ENCODE measurements around the gene MRPL10.
A peak's percentile ranks its signal among the peaks of the same experiment; 100 is the strongest.

MRPL10 gene

DNA sequence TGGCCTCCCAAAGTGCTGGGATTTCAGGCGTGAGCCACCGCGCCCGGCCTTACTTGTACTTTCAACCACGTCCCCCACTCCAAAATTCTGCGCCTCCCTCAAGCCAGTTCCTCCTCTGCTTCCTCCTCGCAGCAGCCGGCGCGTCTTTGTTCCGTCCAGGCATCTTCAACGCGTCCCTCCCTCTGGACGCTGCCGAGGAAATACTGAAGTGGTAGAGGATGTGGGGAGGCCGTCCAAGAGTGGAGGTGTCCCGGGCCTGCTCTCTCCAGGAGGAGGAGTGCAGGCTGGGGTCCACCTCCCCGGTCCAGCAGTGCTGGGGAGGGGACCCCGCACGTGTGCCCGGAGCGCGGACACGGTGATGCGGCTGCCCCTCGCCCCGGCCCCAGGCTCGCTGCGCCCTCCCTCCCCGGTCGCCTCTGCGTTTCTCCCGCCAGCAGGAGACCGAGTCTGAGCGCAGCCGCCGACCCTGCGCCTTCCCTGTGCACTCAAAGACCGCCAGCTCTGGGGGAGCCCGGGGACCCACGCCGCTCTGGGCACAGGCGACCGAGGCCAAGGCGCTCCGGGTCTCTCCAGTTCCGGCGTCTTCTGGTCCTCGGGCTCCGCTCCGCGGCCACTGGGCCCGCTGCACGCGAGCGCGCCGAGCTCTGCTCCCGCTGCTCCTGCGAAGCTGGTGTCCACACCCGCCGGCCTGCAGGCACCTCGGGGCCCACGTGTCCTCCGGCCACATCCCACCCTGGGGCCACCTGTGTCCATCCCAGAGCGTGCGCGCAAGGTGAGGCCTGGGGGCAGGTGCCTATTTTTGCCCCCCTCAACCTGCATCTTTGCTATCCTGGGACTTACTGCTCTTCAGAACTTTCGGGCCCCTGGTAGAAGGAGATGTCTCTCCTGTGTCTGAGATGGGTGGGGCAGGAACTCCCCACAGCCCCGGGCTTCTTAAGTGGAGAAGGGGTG lies 41.5 kb downstream of the MRPL10 start (continued):
- TF ChIP-seq, protein P1, sequence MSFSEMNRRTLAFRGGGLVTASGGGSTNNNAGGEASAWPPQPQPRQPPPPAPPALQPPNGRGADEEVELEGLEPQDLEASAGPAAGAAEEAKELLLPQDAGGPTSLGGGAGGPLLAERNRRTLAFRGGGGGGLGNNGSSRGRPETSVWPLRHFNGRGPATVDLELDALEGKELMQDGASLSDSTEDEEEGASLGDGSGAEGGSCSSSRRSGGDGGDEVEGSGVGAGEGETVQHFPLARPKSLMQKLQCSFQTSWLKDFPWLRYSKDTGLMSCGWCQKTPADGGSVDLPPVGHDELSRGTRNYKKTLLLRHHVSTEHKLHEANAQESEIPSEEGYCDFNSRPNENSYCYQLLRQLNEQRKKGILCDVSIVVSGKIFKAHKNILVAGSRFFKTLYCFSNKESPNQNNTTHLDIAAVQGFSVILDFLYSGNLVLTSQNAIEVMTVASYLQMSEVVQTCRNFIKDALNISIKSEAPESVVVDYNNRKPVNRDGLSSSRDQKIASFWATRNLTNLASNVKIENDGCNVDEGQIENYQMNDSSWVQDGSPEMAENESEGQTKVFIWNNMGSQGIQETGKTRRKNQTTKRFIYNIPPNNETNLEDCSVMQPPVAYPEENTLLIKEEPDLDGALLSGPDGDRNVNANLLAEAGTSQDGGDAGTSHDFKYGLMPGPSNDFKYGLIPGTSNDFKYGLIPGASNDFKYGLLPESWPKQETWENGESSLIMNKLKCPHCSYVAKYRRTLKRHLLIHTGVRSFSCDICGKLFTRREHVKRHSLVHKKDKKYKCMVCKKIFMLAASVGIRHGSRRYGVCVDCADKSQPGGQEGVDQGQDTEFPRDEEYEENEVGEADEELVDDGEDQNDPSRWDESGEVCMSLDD (tag by site-specific recombination; IDR thresholded peaks at IDR 0.05): 0 out of 2 replicates have a peak, but pooled peaks have one; percentile 32
- TF ChIP-seq, protein P2, sequence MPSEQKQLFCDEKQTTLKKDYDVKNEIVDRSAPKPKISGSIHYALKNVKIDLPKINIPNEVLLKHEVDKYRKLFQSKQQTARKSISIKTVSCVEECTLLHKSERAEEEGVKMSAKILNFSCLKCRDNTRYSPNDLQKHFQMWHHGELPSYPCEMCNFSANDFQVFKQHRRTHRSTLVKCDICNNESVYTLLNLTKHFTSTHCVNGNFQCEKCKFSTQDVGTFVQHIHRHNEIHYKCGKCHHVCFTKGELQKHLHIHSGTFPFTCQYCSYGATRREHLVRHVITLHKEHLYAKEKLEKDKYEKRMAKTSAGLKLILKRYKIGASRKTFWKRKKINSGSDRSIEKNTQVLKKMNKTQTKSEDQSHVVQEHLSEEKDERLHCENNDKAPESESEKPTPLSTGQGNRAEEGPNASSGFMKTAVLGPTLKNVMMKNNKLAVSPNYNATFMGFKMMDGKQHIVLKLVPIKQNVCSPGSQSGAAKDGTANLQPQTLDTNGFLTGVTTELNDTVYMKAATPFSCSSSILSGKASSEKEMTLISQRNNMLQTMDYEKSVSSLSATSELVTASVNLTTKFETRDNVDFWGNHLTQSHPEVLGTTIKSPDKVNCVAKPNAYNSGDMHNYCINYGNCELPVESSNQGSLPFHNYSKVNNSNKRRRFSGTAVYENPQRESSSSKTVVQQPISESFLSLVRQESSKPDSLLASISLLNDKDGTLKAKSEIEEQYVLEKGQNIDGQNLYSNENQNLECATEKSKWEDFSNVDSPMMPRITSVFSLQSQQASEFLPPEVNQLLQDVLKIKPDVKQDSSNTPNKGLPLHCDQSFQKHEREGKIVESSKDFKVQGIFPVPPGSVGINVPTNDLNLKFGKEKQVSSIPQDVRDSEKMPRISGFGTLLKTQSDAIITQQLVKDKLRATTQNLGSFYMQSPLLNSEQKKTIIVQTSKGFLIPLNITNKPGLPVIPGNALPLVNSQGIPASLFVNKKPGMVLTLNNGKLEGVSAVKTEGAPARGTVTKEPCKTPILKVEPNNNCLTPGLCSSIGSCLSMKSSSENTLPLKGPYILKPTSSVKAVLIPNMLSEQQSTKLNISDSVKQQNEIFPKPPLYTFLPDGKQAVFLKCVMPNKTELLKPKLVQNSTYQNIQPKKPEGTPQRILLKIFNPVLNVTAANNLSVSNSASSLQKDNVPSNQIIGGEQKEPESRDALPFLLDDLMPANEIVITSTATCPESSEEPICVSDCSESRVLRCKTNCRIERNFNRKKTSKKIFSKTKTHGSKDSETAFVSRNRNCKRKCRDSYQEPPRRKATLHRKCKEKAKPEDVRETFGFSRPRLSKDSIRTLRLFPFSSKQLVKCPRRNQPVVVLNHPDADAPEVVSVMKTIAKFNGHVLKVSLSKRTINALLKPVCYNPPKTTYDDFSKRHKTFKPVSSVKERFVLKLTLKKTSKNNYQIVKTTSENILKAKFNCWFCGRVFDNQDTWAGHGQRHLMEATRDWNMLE (tag by site-specific recombination; conservative IDR thresholded peaks at IDR 0.05; ENCODE audit: low read depth): no peak
- TF ChIP-seq ZFP69B (tag by site-specific recombination; IDR thresholded peaks at IDR 0.05) (peak; percentile 64), ZNF529 (tag by site-specific recombination; IDR thresholded peaks at IDR 0.05; ENCODE audit: insufficient replicate concordance) (no peak), ZNF544 (tag by site-specific recombination; IDR thresholded peaks at IDR 0.05) (no peak), ZNF2 (tag by site-specific recombination; IDR thresholded peaks at IDR 0.05) (0 out of 2 replicates have a peak, but pooled peaks have one; percentile 36), ZNF670 (tag by site-specific recombination; IDR thresholded peaks at IDR 0.05; ENCODE audit: low read depth) (no peak), ZBTB17 (tag by site-specific recombination; IDR thresholded peaks at IDR 0.05) (peak; percentile 77), ZNF37A (tag by site-specific recombination; IDR thresholded peaks at IDR 0.05) (no peak), ZNF768 (tag by site-specific recombination; IDR thresholded peaks at IDR 0.05) (no peak), ZNF23 (tag by site-specific recombination; IDR thresholded peaks at IDR 0.05; ENCODE audit: borderline replicate concordance) (no peak), TCF7L2 (IDR thresholded peaks at IDR 0.05; ENCODE audit: borderline replicate concordance, low read depth, low read length) (no peak), ZNF223 (tag by site-specific recombination; IDR thresholded peaks at IDR 0.05) (no peak), SP3 (tag by site-specific recombination; IDR thresholded peaks at IDR 0.05) (0 out of 2 replicates have a peak, but pooled peaks have one; percentile 18), ZNF837 (tag by site-specific recombination; IDR thresholded peaks at IDR 0.05) (no peak), ZNF596 (tag by site-specific recombination; IDR thresholded peaks at IDR 0.05) (no peak), ZBTB48 (tag by site-specific recombination; IDR thresholded peaks at IDR 0.05) (no peak)
- TF ChIP-seq, protein P3, sequence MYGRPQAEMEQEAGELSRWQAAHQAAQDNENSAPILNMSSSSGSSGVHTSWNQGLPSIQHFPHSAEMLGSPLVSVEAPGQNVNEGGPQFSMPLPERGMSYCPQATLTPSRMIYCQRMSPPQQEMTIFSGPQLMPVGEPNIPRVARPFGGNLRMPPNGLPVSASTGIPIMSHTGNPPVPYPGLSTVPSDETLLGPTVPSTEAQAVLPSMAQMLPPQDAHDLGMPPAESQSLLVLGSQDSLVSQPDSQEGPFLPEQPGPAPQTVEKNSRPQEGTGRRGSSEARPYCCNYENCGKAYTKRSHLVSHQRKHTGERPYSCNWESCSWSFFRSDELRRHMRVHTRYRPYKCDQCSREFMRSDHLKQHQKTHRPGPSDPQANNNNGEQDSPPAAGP (tag by site-specific recombination; IDR thresholded peaks at IDR 0.05): peak; percentile 66
- TF ChIP-seq, protein P4, sequence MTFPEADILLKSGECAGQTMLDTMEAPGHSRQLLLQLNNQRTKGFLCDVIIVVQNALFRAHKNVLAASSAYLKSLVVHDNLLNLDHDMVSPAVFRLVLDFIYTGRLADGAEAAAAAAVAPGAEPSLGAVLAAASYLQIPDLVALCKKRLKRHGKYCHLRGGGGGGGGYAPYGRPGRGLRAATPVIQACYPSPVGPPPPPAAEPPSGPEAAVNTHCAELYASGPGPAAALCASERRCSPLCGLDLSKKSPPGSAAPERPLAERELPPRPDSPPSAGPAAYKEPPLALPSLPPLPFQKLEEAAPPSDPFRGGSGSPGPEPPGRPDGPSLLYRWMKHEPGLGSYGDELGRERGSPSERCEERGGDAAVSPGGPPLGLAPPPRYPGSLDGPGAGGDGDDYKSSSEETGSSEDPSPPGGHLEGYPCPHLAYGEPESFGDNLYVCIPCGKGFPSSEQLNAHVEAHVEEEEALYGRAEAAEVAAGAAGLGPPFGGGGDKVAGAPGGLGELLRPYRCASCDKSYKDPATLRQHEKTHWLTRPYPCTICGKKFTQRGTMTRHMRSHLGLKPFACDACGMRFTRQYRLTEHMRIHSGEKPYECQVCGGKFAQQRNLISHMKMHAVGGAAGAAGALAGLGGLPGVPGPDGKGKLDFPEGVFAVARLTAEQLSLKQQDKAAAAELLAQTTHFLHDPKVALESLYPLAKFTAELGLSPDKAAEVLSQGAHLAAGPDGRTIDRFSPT (tag by site-specific recombination; IDR thresholded peaks at IDR 0.05): 0 out of 2 replicates have a peak, but pooled peaks have one; percentile 16
- TF ChIP-seq, protein P5, sequence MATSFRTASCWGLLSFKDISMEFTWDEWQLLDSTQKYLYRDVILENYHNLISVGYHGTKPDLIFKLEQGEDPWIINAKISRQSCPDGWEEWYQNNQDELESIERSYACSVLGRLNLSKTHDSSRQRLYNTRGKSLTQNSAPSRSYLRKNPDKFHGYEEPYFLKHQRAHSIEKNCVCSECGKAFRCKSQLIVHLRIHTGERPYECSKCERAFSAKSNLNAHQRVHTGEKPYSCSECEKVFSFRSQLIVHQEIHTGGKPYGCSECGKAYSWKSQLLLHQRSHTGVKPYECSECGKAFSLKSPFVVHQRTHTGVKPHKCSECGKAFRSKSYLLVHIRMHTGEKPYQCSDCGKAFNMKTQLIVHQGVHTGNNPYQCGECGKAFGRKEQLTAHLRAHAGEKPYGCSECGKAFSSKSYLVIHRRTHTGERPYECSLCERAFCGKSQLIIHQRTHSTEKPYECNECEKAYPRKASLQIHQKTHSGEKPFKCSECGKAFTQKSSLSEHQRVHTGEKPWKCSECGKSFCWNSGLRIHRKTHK (tag by site-specific recombination; IDR thresholded peaks at IDR 0.05): no peak
- TF ChIP-seq, protein P6, sequence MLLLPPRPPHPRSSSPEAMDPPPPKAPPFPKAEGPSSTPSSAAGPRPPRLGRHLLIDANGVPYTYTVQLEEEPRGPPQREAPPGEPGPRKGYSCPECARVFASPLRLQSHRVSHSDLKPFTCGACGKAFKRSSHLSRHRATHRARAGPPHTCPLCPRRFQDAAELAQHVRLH (tag by site-specific recombination; IDR thresholded peaks at IDR 0.05): no peak
- TF ChIP-seq, protein P7, sequence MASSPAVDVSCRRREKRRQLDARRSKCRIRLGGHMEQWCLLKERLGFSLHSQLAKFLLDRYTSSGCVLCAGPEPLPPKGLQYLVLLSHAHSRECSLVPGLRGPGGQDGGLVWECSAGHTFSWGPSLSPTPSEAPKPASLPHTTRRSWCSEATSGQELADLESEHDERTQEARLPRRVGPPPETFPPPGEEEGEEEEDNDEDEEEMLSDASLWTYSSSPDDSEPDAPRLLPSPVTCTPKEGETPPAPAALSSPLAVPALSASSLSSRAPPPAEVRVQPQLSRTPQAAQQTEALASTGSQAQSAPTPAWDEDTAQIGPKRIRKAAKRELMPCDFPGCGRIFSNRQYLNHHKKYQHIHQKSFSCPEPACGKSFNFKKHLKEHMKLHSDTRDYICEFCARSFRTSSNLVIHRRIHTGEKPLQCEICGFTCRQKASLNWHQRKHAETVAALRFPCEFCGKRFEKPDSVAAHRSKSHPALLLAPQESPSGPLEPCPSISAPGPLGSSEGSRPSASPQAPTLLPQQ (tag by site-specific recombination; IDR thresholded peaks at IDR 0.05): peak; percentile 80; the same call in 1 of the 2 replicates

Data from HEK293 (cell line).